DND-41 (cell line): ENCODE results near the gene HOXB7.

ENCODE experiments used
- ATAC-seq: fragments of 200-7000 bp; cut with Tn5 transposase; 3 replicates; pipeline ENCODE4 v1.9.1; 2021; ENCODE audit warnings: low read depth; ENCODE audit not compliant: insufficient read depth
- DNase-seq: peaks from one replicate; pipeline ENCODE4 v3.0.0-alpha.2; 2020
- H2AFZ ChIP-seq: 2 replicates; pipeline ENCODE4 v1.6.0; 2012; ENCODE audit warnings: low read depth, low read length
- H3K27ac ChIP-seq: 2 replicates; pipeline ENCODE4 v1.5.1; 2012; ENCODE audit warnings: low read length, inconsistent platforms
- H3K27me3 ChIP-seq: fragments of 200-600 bp; sonication (generic); 2 replicates; pipeline ENCODE4 v1.6.0; 2012; ENCODE audit warnings: low read length, mild to moderate bottlenecking, inconsistent platforms; ENCODE audit not compliant: insufficient read depth, poor library complexity
- H3K36me3 ChIP-seq: 2 replicates; pipeline ENCODE4 v1.5.1; 2012; ENCODE audit warnings: low read length, inconsistent platforms; ENCODE audit not compliant: insufficient read depth
- H3K4me1 ChIP-seq: 2 replicates; pipeline ENCODE4 v1.5.1; 2012; ENCODE audit warnings: mild to moderate bottlenecking, low read length; ENCODE audit not compliant: insufficient read depth
- H3K4me2 ChIP-seq: 2 replicates; pipeline ENCODE4 v1.6.0; 2012; ENCODE audit warnings: mild to moderate bottlenecking, moderate library complexity, low read length, inconsistent platforms; ENCODE audit not compliant: insufficient read depth
- H3K4me3 ChIP-seq, 2 experiments: fragments of 200-600 bp in 1 of 2; shearing (Covaris generic) in 1 of 2; 2 replicates each; pipeline ENCODE4 v1.5.1; 2012 to 2016; ENCODE audit warnings: inconsistent platforms in 2 of 2, low read length in 2 of 2, mild to moderate bottlenecking in 2 of 2, low read depth in 1 of 2, moderate library complexity in 1 of 2
- H3K79me2 ChIP-seq: 2 replicates; pipeline ENCODE4 v1.6.0; 2012; ENCODE audit warnings: low read length, inconsistent platforms; ENCODE audit not compliant: insufficient read depth
- H3K9ac ChIP-seq: 2 replicates; pipeline ENCODE4 v1.6.0; 2012; ENCODE audit warnings: low read depth, mild to moderate bottlenecking, inconsistent platforms, low read length, moderate library complexity
- H3K9me3 ChIP-seq: 2 replicates; pipeline ENCODE4 v1.5.1; 2012; ENCODE audit warnings: low read length, moderate library complexity, mild to moderate bottlenecking, inconsistent platforms; ENCODE audit not compliant: insufficient read depth, severe bottlenecking
- H4K20me1 ChIP-seq: 2 replicates; pipeline ENCODE4 v1.6.0; 2012; ENCODE audit warnings: low read length; ENCODE audit not compliant: insufficient read depth
- CTCF ChIP-seq: IDR thresholded peaks from 2 replicates; pipeline ENCODE4 v1.5.1; 2012; ENCODE audit warnings: borderline replicate concordance, low read length, moderate library complexity, mild to moderate bottlenecking; ENCODE audit not compliant: poor library complexity, severe bottlenecking; ENCODE audit errors: extremely low read depth
- EZH2 ChIP-seq: IDR thresholded peaks from 3 replicates; pipeline ENCODE4 v1.6.1; 2012; ENCODE audit warnings: borderline replicate concordance, low read depth, mild to moderate bottlenecking, moderate library complexity, low read length, inconsistent platforms; ENCODE audit not compliant: severe bottlenecking

Gene HOXB7

GRCh38 chr17:48618256-48618896 lies 7.6 kb upstream of the HOXB7 start:
- DNase-seq (peak; percentile 76), ATAC-seq (peak; percentile 87)
- Histone ChIP-seq H3K27me3 (peaks cover 42% of the 10 kb centered on the region), H3K79me2 (no peaks in the 10 kb centered on the region), H3K9me3 (no peaks in the 10 kb centered on the region), H3K36me3 (no peaks in the 10 kb centered on the region), H3K4me1 (no peaks in the 10 kb centered on the region), H3K9ac (no peak overlapping the region), H3K4me3 (no peak overlapping the region), H2AFZ (no peak overlapping the region), H4K20me1 (peaks cover 6% of the 10 kb centered on the region), H3K27ac (no peak overlapping the region), H3K4me2 (no peak overlapping the region)
- TF ChIP-seq CTCF, result peak; percentile 94
- TF ChIP-seq EZH2, result no peak

- TF ChIP-seq EZH2 (no peak), CTCF (no peak)
- no peak overlapping the region for H3K4me3 ChIP-seq
- H3K27me3 ChIP-seq, result peaks cover 39% of the 10 kb centered on the region
- H3K4me2 ChIP-seq, result no peak overlapping the region
- no peaks in the 10 kb centered on the region for H3K9me3 ChIP-seq
- H3K9ac ChIP-seq, result no peak overlapping the region
- no peak overlapping the region for H3K27ac ChIP-seq
- no peaks in the 10 kb centered on the region for H3K36me3 ChIP-seq
- DNase-seq (no peak), ATAC-seq (no peak)
- no peak overlapping the region for H2AFZ ChIP-seq
- no peaks in the 10 kb centered on the region for H3K79me2 ChIP-seq
- peaks cover 6% of the 10 kb centered on the region; the same call in 1 of the 2 replicates for H4K20me1 ChIP-seq
- no peaks in the 10 kb centered on the region for H3K4me1 ChIP-seq
Observed at GRCh38 chr17:48617471-48618255, 6.8 kb upstream of the HOXB7 start.

GRCh38 chr17:48616717-48617470 lies 6.1 kb upstream of the HOXB7 start:
- Histone ChIP-seq H3K4me2 (no peak overlapping the region), H3K79me2 (no peaks in the 10 kb centered on the region), H3K27me3 (peaks cover 35% of the 10 kb centered on the region), H4K20me1 (peaks cover 6% of the 10 kb centered on the region; the same call in 1 of the 2 replicates), H3K27ac (no peak overlapping the region), H3K36me3 (no peaks in the 10 kb centered on the region), H3K9ac (no peak overlapping the region), H2AFZ (no peak overlapping the region), H3K4me3 (no peak overlapping the region), H3K4me1 (no peaks in the 10 kb centered on the region), H3K9me3 (no peaks in the 10 kb centered on the region)
- no peak for TF ChIP-seq EZH2
- TF ChIP-seq CTCF, result no peak
- DNase-seq (no peak), ATAC-seq (no peak)
